Suprapubic skin (tissue), 4 donors: ENCODE results near the gene TRAIP. TPM values are rescaled to one million over a fixed set of nuclear protein-coding genes. Genes with fewer than 3 reads are reported as not detected.

Experiments used
- DNase-seq, 2 donors: peaks; one replicate each; pipeline ENCODE4 v3.0.0-alpha.2; 2019; ENCODE audit warnings: low spot score in 2 of 2
- H3K27ac ChIP-seq: fragments of 200-600 bp; sonication (generic); one replicate; pipeline ENCODE4 v1.5.1; 2019
- H3K27me3 ChIP-seq: fragments of 200-600 bp; sonication (generic); one replicate; pipeline ENCODE4 v1.5.1; 2019
- H3K36me3 ChIP-seq: fragments of 200-600 bp; sonication (generic); one replicate; pipeline ENCODE4 v1.5.1; 2019
- H3K4me1 ChIP-seq: fragments of 200-600 bp; sonication (generic); one replicate; pipeline ENCODE4 v1.5.1; 2019
- H3K4me3 ChIP-seq: fragments of 200-600 bp; sonication (generic); one replicate; pipeline ENCODE4 v1.5.1; 2019; ENCODE audit warnings: mild to moderate bottlenecking
- H3K9me3 ChIP-seq: fragments of 200-600 bp; sonication (generic); one replicate; pipeline ENCODE4 v1.5.1; 2019
- CTCF ChIP-seq, 2 donors: fragments of 200-600 bp in 1 of 2; fragments of 450-650 bp in 1 of 2; sonication (generic) in 1 of 2; IDR thresholded peaks; one replicate each; pipeline ENCODE4 v1.5.1; 2016 to 2019; ENCODE audit warnings: antibody characterized with exemption in 2 of 2, mild to moderate bottlenecking in 1 of 2, moderate library complexity in 1 of 2
- EP300 ChIP-seq: sonication (generic); formaldehyde crosslinking; IDR thresholded peaks from one replicate; pipeline ENCODE4 v1.6.1; 2017; ENCODE audit warnings: antibody characterized with exemption
- POLR2A ChIP-seq, 2 donors: fragments of 450-650 bp; IDR thresholded peaks; one replicate each; pipeline ENCODE4 v1.6.1; 2017; ENCODE audit warnings: antibody characterized with exemption in 2 of 2, mild to moderate bottlenecking in 2 of 2, moderate library complexity in 2 of 2
- POLR2AphosphoS5 ChIP-seq, 3 donors: sonication (generic); formaldehyde crosslinking; IDR thresholded peaks; one replicate each; pipeline ENCODE4 v1.6.1; 2017; ENCODE audit warnings: antibody characterized with exemption in 3 of 3
- WGBS: methylation state at CpG from one replicate; pipeline ENCODE4 v1.1.5; 2018; 5-methylcytosine and 5-hydroxymethylcytosine counted together
- total RNA-seq, 4 donors: library from RNA; depleted of rRNA; stranded (reverse); fragments of >200 nt; gene quantifications; one replicate each; pipeline ENCODE4 v1.1.0, GENCODE V29; 2016

Gene TRAIP
- total RNA-seq, 4 donors from 2014 or later, result 3.4 to 8.4 (median 4.7) TPM

GRCh38 chr3:49878686-49879085 is 22.3 kb upstream of the TRAIP start:
- no peaks in the 10 kb centered on the region for H3K4me1 ChIP-seq
- no peaks in the 10 kb centered on the region for H3K9me3 ChIP-seq
- no peaks in the 10 kb centered on the region for H3K36me3 ChIP-seq
- no peak overlapping the region for H3K4me3 ChIP-seq
- no peak overlapping the region for H3K27ac ChIP-seq
- no peak for TF ChIP-seq CTCF (IDR thresholded peaks at IDR 0.05)
- no peaks in the 10 kb centered on the region for H3K27me3 ChIP-seq
- no peak for DNase-seq

GRCh38 chr3:49877716-49878115 is 21.4 kb upstream of the TRAIP start:
- Histone ChIP-seq H3K36me3 (no peaks in the 10 kb centered on the region), H3K27me3 (no peaks in the 10 kb centered on the region), H3K4me3 (no peak overlapping the region), H3K9me3 (no peaks in the 10 kb centered on the region), H3K4me1 (no peaks in the 10 kb centered on the region), H3K27ac (no peak overlapping the region)
- TF ChIP-seq POLR2AphosphoS5 (IDR thresholded peaks at IDR 0.05), result no peak
- TF ChIP-seq CTCF (IDR thresholded peaks at IDR 0.05), result no peak
- TF ChIP-seq POLR2A (IDR thresholded peaks at IDR 0.05), result no peak
- no peak for TF ChIP-seq EP300
- DNase-seq, result no peak
- 61% methylated on average over 2 of the region's 2 CpGs for WGBS

GRCh38 chr3:49876567-49876966 is 20.2 kb upstream of the TRAIP start:
- no peak overlapping the region for H3K27ac ChIP-seq
- no peak overlapping the region for H3K4me3 ChIP-seq
- no peaks in the 10 kb centered on the region for H3K36me3 ChIP-seq
- H3K27me3 ChIP-seq, result no peaks in the 10 kb centered on the region
- no peak for DNase-seq
- 98% methylated on average over 5 of the region's 5 CpGs for WGBS
- H3K9me3 ChIP-seq, result no peaks in the 10 kb centered on the region
- H3K4me1 ChIP-seq, result peaks cover 5% of the 10 kb centered on the region
- TF ChIP-seq EP300 (no peak), CTCF (IDR thresholded peaks at IDR 0.05) (no peak), POLR2AphosphoS5 (IDR thresholded peaks at IDR 0.05) (no peak), POLR2A (IDR thresholded peaks at IDR 0.05) (no peak)

- Histone ChIP-seq H3K4me1 (peaks cover 19% of the 10 kb centered on the region), H3K9me3 (no peaks in the 10 kb centered on the region), H3K36me3 (no peaks in the 10 kb centered on the region), H3K4me3 (no peak overlapping the region), H3K27ac (no peak overlapping the region), H3K27me3 (peaks cover 18% of the 10 kb centered on the region)
- no peak for DNase-seq
- TF ChIP-seq EP300 (no peak), POLR2AphosphoS5 (IDR thresholded peaks at IDR 0.05) (no peak), POLR2A (IDR thresholded peaks at IDR 0.05) (no peak), CTCF (IDR thresholded peaks at IDR 0.05) (no peak)
- 85% methylated on average over 5 of the region's 8 CpGs for WGBS
Observed at GRCh38 chr3:49873623-49874022, 17.3 kb upstream of the TRAIP start.

- no peak for TF ChIP-seq EP300
- no peak for TF ChIP-seq CTCF (IDR thresholded peaks at IDR 0.05)
- TF ChIP-seq POLR2A (IDR thresholded peaks at IDR 0.05), result no peak
- no peak for TF ChIP-seq POLR2AphosphoS5 (IDR thresholded peaks at IDR 0.05)
- peaks cover 26% of the 10 kb centered on the region for H3K27me3 ChIP-seq
- peaks cover 19% of the 10 kb centered on the region for H3K4me1 ChIP-seq
- no peaks in the 10 kb centered on the region for H3K36me3 ChIP-seq
- H3K9me3 ChIP-seq, result no peaks in the 10 kb centered on the region
- H3K27ac ChIP-seq, result no peak overlapping the region
- H3K4me3 ChIP-seq, result no peak overlapping the region
- DNase-seq, result no peak
- WGBS, result 67% methylated on average over 3 of the region's 4 CpGs
Observed at GRCh38 chr3:49872801-49873281, 16.5 kb upstream of the TRAIP start.
